ENCODE data around the gene IKBKE.

The IKBKE gene

GRCh38 chr1:206516728-206516990 is 46.4 kb downstream of the IKBKE start:
- H3K4me3 ChIP-seq (ENCODE audit: low read length), result no peak overlapping the region
- no peak for DNase-seq (ENCODE audit: low read depth)
- TF ChIP-seq, protein P1, sequence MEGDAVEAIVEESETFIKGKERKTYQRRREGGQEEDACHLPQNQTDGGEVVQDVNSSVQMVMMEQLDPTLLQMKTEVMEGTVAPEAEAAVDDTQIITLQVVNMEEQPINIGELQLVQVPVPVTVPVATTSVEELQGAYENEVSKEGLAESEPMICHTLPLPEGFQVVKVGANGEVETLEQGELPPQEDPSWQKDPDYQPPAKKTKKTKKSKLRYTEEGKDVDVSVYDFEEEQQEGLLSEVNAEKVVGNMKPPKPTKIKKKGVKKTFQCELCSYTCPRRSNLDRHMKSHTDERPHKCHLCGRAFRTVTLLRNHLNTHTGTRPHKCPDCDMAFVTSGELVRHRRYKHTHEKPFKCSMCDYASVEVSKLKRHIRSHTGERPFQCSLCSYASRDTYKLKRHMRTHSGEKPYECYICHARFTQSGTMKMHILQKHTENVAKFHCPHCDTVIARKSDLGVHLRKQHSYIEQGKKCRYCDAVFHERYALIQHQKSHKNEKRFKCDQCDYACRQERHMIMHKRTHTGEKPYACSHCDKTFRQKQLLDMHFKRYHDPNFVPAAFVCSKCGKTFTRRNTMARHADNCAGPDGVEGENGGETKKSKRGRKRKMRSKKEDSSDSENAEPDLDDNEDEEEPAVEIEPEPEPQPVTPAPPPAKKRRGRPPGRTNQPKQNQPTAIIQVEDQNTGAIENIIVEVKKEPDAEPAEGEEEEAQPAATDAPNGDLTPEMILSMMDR (IDR thresholded peaks at IDR 0.05; ENCODE audit: insufficient read depth, low read depth, low read length, missing control alignments), result no peak

GRCh38 chr1:206517784-206518183 is 47.5 kb downstream of the IKBKE start:
- H3K4me3 ChIP-seq (ENCODE audit: low read length), result no peak overlapping the region
- TF ChIP-seq, protein P1 (IDR thresholded peaks at IDR 0.05; ENCODE audit: insufficient read depth, low read depth, low read length, missing control alignments), result no peak
- DNase-seq (ENCODE audit: low read depth), result no peak

GRCh38 chr1:206518206-206518605 is 47.9 kb downstream of the IKBKE start:
- H3K4me3 ChIP-seq (ENCODE audit: low read length), result no peak overlapping the region
- TF ChIP-seq, protein P1 (IDR thresholded peaks at IDR 0.05; ENCODE audit: insufficient read depth, low read depth, low read length, missing control alignments), result no peak
- no peak for DNase-seq (ENCODE audit: low read depth)

- TF ChIP-seq, protein P1 (IDR thresholded peaks at IDR 0.05; ENCODE audit: insufficient read depth, low read depth, low read length, missing control alignments), result no peak
- no peak for DNase-seq (ENCODE audit: low read depth)
Observed at GRCh38 chr1:206518743-206519142, 48.5 kb downstream of the IKBKE start.

GRCh38 chr1:206521127-206521526 is 50.9 kb downstream of the IKBKE start:
- no peak overlapping the region for H3K4me3 ChIP-seq (ENCODE audit: low read length)
- TF ChIP-seq, protein P1 (IDR thresholded peaks at IDR 0.05; ENCODE audit: insufficient read depth, low read depth, low read length, missing control alignments), result no peak
- DNase-seq (ENCODE audit: low read depth), result peak; percentile 40

More at GRCh38 chr1:206518743-206519142, 48.5 kb downstream of the IKBKE start:
- no peak overlapping the region for H3K4me3 ChIP-seq (ENCODE audit: low read length)

GRCh38 chr1:206521694-206522402 is 51.6 kb downstream of the IKBKE start:
- H3K4me3 ChIP-seq (ENCODE audit: low read length), result no peak overlapping the region
- no peak for DNase-seq (ENCODE audit: low read depth)
- TF ChIP-seq, protein P1 (IDR thresholded peaks at IDR 0.05; ENCODE audit: insufficient read depth, low read depth, low read length, missing control alignments), result no peak

- DNase-seq (ENCODE audit: low read depth), result peak; percentile 83
- TF ChIP-seq, protein P1 (IDR thresholded peaks at IDR 0.05; ENCODE audit: insufficient read depth, low read depth, low read length, missing control alignments), result peak; percentile 38
- no peak overlapping the region for H3K4me3 ChIP-seq (ENCODE audit: low read length)
Observed at GRCh38 chr1:206524739-206525364, 54.6 kb downstream of the IKBKE start.
